Amniotic stem cell (primary cell): ENCODE results near the gene KDELR1.

ENCODE experiments used
- DNase-seq: peaks from one replicate; lab custom pipeline; 2025; lab: John Stamatoyannopoulos, UW

KDELR1 gene

DNA sequence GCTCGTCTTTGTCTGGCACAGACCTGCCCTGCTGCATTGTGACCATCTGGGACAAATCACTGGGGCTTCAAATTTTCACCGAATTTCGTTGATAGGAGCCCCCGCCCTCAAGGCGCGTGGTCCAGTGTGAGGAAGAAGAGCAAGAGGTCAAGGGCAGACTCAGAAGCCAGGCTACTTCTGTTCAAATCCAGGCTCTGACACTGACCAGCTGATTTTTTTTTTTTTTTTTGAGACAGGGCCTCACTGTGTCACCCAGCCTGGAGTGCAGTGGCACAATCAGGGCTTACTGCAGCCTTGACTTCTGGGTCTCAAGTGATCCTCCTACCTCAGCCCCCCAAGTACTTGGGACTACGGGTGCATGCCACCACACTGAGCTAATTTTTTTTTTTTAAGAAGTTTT is 20.0 kb downstream of the KDELR1 start:
- DNase-seq, result no peak

DNA sequence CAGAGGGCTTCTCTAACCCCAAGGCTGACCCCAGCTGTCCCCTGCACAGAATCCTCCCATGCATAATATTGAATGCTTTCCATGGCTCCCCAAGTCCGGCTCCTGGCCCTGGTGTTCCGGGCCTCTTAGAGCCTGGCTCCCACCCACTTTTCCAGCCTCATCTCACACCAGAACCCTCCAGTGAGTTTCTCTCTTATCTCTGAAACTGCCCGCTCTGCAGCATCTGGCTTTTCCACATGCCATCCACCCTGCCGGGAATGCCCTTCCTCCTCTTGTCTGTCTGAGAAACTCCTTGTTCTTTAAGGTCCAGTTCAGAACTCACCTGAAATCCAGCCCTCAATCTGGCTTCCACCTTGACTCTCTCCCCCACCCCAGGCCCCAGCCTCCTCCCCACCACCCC is 20.4 kb downstream of the KDELR1 start:
- DNase-seq, result no peak

GRCh38 chr19:48368936-48369335 is 22.4 kb downstream of the KDELR1 start:
- no peak for DNase-seq

GRCh38 chr19:48367855-48368254 is 23.5 kb downstream of the KDELR1 start:
- no peak for DNase-seq

GRCh38 chr19:48365602-48366001 is 25.7 kb downstream of the KDELR1 start:
- no peak for DNase-seq

DNA sequence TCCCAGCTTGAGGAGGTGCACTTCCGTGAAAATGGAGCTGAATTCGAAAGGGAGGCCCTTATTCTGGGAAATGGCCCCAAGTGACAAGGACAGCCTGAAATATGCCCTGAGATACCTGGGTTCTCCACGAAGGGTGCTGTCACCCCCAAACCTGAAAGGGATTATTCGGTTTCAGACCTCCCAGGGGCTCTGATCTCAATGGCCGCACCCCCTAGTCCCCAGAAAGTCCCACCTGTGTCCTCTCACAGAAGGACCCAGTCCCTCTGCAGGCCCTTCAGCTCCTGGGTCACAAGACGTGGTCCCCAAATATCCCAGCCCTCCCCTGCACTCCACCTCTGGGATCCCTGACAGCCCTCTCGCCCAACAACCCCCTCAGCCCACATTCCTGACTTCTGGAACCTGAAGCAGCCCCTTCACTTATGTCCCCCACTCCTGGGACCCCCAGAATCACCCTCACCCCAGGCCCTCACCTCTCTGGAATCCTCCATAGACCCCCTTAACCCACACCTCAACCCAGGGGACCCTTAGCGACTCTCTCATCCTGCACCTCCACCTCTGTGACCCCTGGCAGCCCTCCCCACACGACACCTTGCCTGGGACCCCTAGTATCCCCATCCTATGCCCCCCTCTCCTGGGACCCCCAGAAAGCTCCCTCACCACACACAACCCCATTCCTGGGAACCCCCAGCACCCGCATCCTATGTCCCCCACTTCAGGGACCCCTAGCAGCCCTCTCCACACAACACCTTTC is 26.6 kb downstream of the KDELR1 start:
- no peak for DNase-seq

DNA sequence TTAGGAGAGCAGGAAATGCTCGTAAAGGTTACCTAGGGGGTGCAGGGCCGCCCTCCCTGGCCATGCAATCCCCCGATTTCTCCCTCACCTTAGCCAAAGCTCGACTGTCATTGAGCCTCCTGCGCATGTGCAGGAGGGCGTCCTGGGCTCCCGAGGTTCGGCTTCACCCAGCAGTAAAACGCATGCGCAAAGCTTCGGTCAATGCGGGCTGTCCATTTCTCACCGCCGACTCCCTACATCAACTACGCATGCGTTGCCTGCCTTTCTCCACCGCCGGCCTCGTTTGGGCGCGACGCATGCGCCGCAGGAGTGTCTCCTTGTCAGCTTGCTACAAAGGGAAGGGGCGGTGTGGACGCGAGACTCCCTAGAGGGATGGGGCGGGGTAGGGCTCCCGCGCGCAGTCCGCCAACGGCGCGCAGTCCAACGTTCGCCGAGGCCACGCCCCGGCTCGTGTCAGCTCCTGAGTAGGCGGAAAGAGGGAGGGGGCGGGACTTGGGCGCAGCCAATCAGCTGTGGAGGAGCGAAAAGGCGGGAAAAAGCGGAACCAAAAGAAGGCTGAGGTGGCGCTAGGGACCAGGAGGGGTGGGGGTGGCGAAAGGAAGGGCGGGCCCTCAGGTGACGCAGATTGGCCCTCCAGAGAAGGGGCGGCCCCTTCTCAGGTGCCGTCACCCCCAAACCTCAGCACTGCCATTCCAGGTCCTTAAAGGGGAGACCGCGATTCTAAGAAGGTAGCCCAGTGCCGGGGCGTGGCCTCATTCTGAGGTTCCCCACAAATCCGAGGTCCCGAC is 27.3 kb downstream of the KDELR1 start, which contains the start of the genes SYNGR4 and TMEM143:
TSS of gene SYNGR4 (plus strand) at position 558 of the 788 bp plus-strand sequence. CDS start 1,476 bp downstream, outside the sequence.
TSS of gene TMEM143 (minus strand) at position 131 of the 788 bp plus-strand sequence. CDS start at position 111, 20 bp downstream.
- peak; percentile 98 for DNase-seq

DNA sequence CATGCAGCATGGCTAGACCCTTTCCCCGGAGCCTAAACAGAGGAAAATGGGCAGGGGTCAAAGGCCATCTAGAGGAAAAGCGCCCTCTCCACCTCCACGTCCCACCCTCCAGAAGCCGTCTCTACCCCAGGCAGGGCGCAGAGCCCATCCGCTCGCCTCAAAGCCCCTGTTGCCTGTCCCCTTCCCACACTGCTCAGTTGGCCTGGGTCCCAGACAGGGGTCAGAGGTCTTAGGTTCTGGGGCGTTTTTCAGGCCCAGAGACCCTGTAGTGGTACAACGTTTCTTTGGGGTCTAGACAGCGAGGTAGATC is 27.9 kb downstream of the KDELR1 start:
- DNase-seq, result no peak

- peak; percentile 87 for DNase-seq
Observed at GRCh38 chr19:48362716-48363499, 28.4 kb downstream of the KDELR1 start.

- DNase-seq, result no peak
Observed at GRCh38 chr19:48361912-48362311, 29.4 kb downstream of the KDELR1 start.

GRCh38 chr19:48359123-48359522 is 32.2 kb downstream of the KDELR1 start:
- DNase-seq, result no peak

DNA sequence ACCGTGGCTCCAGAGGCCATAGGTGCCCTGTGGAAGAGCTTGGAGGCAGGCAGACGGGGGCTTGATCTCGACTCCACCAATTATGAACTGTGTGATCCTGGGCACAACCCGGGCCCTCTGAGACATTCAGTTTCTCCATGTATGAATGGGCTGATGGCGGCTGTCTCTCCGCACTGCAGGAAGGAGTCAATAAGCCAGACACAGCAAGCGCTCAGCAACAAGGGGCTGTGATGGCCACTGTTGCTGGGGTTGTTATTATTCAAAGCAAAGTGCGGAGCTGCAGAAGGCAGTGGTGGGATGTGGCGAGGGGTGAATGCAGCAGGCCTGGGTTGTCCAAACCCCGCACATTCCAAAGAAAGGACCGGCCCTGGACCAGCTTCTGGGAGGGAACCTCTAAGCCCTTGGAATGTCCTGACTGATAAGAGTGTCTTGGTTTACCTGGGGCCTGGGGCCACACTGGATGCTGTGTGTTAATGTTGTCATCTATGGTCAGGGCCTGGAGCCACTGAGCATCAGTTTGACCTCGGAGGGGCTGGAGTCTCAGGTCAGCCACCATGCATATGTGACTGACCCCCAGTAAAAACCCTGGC is 35.9 kb downstream of the KDELR1 start:
- DNase-seq, result no peak

DNA sequence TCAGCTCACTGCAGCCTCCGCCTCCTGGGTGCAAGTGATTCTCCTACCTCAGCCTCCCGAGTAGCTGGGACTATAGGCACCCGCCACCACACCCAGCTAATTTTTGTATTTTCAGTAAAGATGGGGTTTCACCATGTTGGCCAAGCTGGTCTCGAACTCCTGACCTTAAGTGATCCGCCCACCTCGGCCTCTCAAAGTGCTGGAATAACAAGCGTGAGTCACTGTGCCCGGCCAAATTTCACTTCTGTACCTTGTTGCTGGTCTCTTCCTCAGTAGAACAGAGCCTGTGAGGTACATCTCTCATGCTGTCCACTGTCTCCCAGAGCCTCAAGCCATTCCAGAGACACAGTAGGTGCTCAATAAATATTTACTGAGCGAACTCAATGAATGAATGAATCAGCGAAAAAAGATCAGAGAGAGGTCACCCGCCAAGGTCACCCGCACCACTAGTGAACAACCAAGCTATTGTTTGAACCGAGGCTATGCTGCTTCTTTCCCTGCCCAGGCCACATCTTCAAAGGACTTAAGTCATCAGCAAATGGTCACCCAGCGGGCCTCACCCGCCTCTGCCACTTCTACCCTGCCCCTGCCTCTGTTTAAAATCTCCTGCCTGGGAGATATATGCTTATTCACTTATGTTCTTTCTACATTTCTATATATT is 36.9 kb downstream of the KDELR1 start:
- no peak for DNase-seq

- no peak for DNase-seq
Observed at GRCh38 chr19:48353677-48354076, 37.7 kb downstream of the KDELR1 start.

DNA sequence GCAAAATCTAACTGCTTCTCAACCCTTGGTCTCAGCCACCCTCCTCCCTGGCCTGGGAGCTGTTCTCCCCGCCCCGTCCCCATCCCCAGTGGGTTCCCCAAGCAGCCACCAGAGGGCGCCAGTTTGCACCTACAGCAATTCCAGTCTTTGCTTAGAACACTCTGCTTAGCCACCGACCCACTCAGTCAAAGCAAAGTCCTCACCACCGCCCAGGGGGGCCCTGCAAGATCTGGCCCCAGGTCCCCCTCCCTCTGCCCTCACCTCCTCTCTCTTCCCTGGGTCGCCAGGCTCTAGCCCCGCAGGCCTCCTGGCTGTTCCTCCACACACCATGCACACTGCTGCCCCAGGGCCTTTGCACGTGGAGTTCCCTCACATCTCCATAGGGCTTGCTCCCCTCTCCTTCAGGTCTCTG is 40.0 kb downstream of the KDELR1 start:
- DNase-seq, result peak; percentile 8

- DNase-seq, result no peak
Observed at GRCh38 chr19:48350856-48351255, 40.5 kb downstream of the KDELR1 start.

GRCh38 chr19:48348737-48349136 is 42.6 kb downstream of the KDELR1 start:
- no peak for DNase-seq

DNA sequence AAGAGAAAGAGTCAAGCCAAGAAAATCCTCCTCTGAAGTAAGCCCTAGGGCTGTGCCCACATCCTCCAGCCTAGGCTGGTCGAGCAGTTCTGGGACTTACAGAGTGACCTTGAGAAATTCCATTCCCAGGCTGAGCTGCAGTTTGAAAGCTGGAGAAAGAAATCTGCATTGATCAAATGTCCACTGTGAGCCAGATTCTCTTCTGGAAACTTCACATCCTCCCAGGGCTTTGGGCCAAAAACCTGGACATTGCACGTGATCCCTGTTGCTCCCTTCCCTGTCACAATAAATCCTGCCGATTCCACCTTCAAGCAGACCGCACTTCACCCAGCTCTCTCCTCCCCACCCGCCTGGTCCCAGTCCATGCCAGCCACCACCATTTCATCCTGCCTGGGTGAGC is 43.3 kb downstream of the KDELR1 start:
- no peak for DNase-seq

GRCh38 chr19:48346191-48346590 is 45.2 kb downstream of the KDELR1 start:
- DNase-seq, result no peak

- DNase-seq, result no peak
Observed at GRCh38 chr19:48344892-48345291, 46.5 kb downstream of the KDELR1 start.

- DNase-seq, result no peak
Observed at GRCh38 chr19:48342841-48343540, 48.4 kb downstream of the KDELR1 start.
